Endothelial cell of umbilical vein (primary cell): ENCODE measurements around the gene MRPL12. TPM values are rescaled to one million over a fixed set of nuclear protein-coding genes. Genes with fewer than 3 reads are reported as not detected.

ENCODE experiments used
- BruUV-seq: library from RNA; stranded (reverse); fragments of 400-500 nt; replicated peaks from 2 replicates; lab custom pipeline; 2021; lab: Mats Ljungman, UMichigan
- CTCF ChIA-PET: fragments of 300-600, 350-600 bp; sonication (Branson Sonifier 250); formaldehyde crosslinking; loops from one replicate; lab custom pipeline; 2021; ENCODE audit warnings: antibody characterized with exemption, inconsistent platforms; lab: Charles Lee
- POLR2A ChIA-PET: fragments of 300-600, 350-600 bp; sonication (Branson Sonifier 250); formaldehyde crosslinking; loops from one replicate; lab custom pipeline; 2021; ENCODE audit warnings: antibody characterized with exemption, inconsistent platforms; lab: Charles Lee
- DNase-seq: peaks from one replicate; pipeline ENCODE4 v3.0.0-alpha.2; 2011; ENCODE audit warnings: low read depth, low spot score
- FAIRE-seq: peaks from 2 replicates; lab custom pipeline; 2011; peaks lifted over from hg19 to GRCh38; lab: Jason Lieb, UNC
- H2AFZ ChIP-seq: 2 replicates; pipeline ENCODE4 v1.6.0; 2012; ENCODE audit warnings: low read depth, low read length, control low read depth, inconsistent platforms
- H3K27ac ChIP-seq: 2 replicates; pipeline ENCODE4 v1.5.1; 2011; ENCODE audit warnings: low read depth, mild to moderate bottlenecking, control low read depth, low read length, moderate library complexity; ENCODE audit not compliant: insufficient read depth
- H3K27me3 ChIP-seq, 2 experiments: 2 replicates each; pipeline versions ENCODE4 v1.6.0 to v1.6.1; 2011; ENCODE audit warnings: low read length in 2 of 2, mixed read lengths in 1 of 2; ENCODE audit not compliant: control insufficient read depth in 2 of 2, insufficient read depth in 2 of 2
- H3K36me3 ChIP-seq, 2 experiments: 2 replicates in 1 of 2; 3 replicates in 1 of 2; pipeline ENCODE4 v1.5.1; 2011; ENCODE audit warnings: low read length in 2 of 2, mild to moderate bottlenecking in 1 of 2, moderate library complexity in 1 of 2; ENCODE audit not compliant: control insufficient read depth in 2 of 2, insufficient read depth in 2 of 2; ENCODE audit errors: extremely low read depth in 1 of 2
- H3K4me1 ChIP-seq: 3 replicates; pipeline ENCODE4 v1.5.1; 2011; ENCODE audit warnings: mild to moderate bottlenecking, low read length; ENCODE audit not compliant: control insufficient read depth, insufficient read depth; ENCODE audit errors: extremely low read depth
- H3K4me2 ChIP-seq: 2 replicates; pipeline ENCODE4 v1.6.1; 2011; ENCODE audit warnings: low read length, control low read depth, mixed read lengths; ENCODE audit not compliant: insufficient read depth
- H3K4me3 ChIP-seq, 3 experiments: fragments of 200-600 bp in 1 of 3; sonication (generic), shearing (Covaris generic) in 1 of 3; replicated peaks in 1 of 3; 2 replicates each; pipeline ENCODE4 v1.5.1; 2011 to 2016; ENCODE audit warnings: control low read depth in 3 of 3, low read length in 3 of 3, mild to moderate bottlenecking in 2 of 3, inconsistent platforms in 1 of 3, low read depth in 1 of 3, moderate library complexity in 1 of 3; ENCODE audit not compliant: insufficient read depth in 1 of 3
- H3K79me2 ChIP-seq: 2 replicates; pipeline ENCODE4 v1.6.0; 2012; ENCODE audit warnings: low read length, inconsistent platforms; ENCODE audit not compliant: control insufficient read depth, insufficient read depth
- H3K9ac ChIP-seq: replicated peaks from 2 replicates; pipeline ENCODE3; 2011; ENCODE audit warnings: low read length, control low read depth; ENCODE audit not compliant: insufficient read depth; ENCODE audit errors: extremely low read depth
- H3K9me1 ChIP-seq: replicated peaks from 3 replicates; pipeline ENCODE4 v1.6.0; 2011; ENCODE audit warnings: mild to moderate bottlenecking, low read length; ENCODE audit not compliant: control insufficient read depth, insufficient read depth; ENCODE audit errors: extremely low read depth
- H3K9me3 ChIP-seq: replicated peaks from 2 replicates; pipeline ENCODE4 v1.5.1; 2012; ENCODE audit warnings: low read length, inconsistent platforms; ENCODE audit not compliant: control insufficient read depth, insufficient read depth
- H4K20me1 ChIP-seq: replicated peaks from 2 replicates; pipeline ENCODE3; 2011; ENCODE audit warnings: mild to moderate bottlenecking, low read length; ENCODE audit not compliant: control insufficient read depth, insufficient read depth; ENCODE audit errors: extremely low read depth
- EZH2 ChIP-seq: IDR thresholded peaks from 2 replicates; pipeline ENCODE4 v1.6.1; 2012; ENCODE audit warnings: borderline replicate concordance, low read depth, mild to moderate bottlenecking, moderate library complexity, low read length, inconsistent platforms; ENCODE audit not compliant: severe bottlenecking
- FOS ChIP-seq: IDR thresholded peaks from 2 replicates; pipeline ENCODE4 v1.6.1; 2011; ENCODE audit warnings: mild to moderate bottlenecking, low read length, moderate library complexity, borderline replicate concordance; ENCODE audit not compliant: insufficient read depth
- GATA2 ChIP-seq: IDR thresholded peaks from 2 replicates; pipeline ENCODE4 v1.7.0; 2011; ENCODE audit warnings: low read depth, mild to moderate bottlenecking, moderate library complexity, mixed read lengths, low read length; ENCODE audit not compliant: insufficient read length, insufficient read depth
- JUN ChIP-seq: IDR thresholded peaks from 2 replicates; pipeline ENCODE4 v1.6.1; 2011; ENCODE audit warnings: borderline replicate concordance, low read depth; ENCODE audit not compliant: insufficient read length, insufficient read depth
- MYC ChIP-seq: IDR thresholded peaks from one replicate; pipeline ENCODE4 v1.6.1; 2011; ENCODE audit warnings: mild to moderate bottlenecking, low read depth, low read length
- POLR2A ChIP-seq: IDR thresholded peaks from 2 replicates; pipeline ENCODE4 v1.6.1; 2012; ENCODE audit warnings: low read depth, mild to moderate bottlenecking, control low read depth, low read length
- POLR2AphosphoS5 ChIP-seq: IDR thresholded peaks from 2 replicates; pipeline ENCODE4 v1.6.1; 2012; ENCODE audit warnings: low read depth, mild to moderate bottlenecking, control low read depth, low read length, moderate library complexity; ENCODE audit not compliant: insufficient read depth
- dilution Hi-C: fragments of 300-500 bp; cut with MboI; formaldehyde crosslinking; loops from one replicate; pipeline ENCODE4 v1.15.0; 2019; ENCODE audit warnings: low sequenced_read_pairs; ENCODE audit not compliant: extremely low pct_ligation_motif_present
- intact Hi-C: fragments of 100-400 bp; cut with micrococcal nuclease; formaldehyde crosslinking; loops from one replicate; pipeline ENCODE4 v1.10.0; 2022
- polyA plus RNA-seq, 4 experiments: library from polyadenylated mRNA; depleted of rRNA in 3 of 4; stranded (reverse) in 3 of 4; unstranded in 1 of 4; fragments of >200 nt; gene quantifications; 2 replicates each; pipeline versions ENCODE4 v1.2.1 to v1.2.3, GENCODE V29; 2011 to 2012; ENCODE audit warnings: missing spikeins in 1 of 4
- total RNA-seq: library from RNA; stranded (reverse); gene quantifications from 2 replicates; pipeline ENCODE4 v1.2.3, GENCODE V29; 2021
- TF ChIP-seq, protein P1 (sequence below), 2 donors: IDR thresholded peaks; 1 replicate in 1 of 2; 2 replicates in 1 of 2; pipeline ENCODE4 v1.5.1; 2011; ENCODE audit warnings: low read length in 2 of 2, mild to moderate bottlenecking in 2 of 2, moderate library complexity in 2 of 2, control low read depth in 1 of 2, inconsistent platforms in 1 of 2, low read depth in 1 of 2; ENCODE audit not compliant: insufficient read depth in 1 of 2; ENCODE audit errors: extremely low read depth in 1 of 2
- TF ChIP-seq, protein P2 (sequence below): IDR thresholded peaks from 2 replicates; pipeline ENCODE4 v1.6.1; 2011; ENCODE audit not compliant: insufficient read depth, insufficient read length

MRPL12 gene
- total and polyA plus RNA-seq, 2 donors (not counting 3 experiments of a cell fraction or from before 2014, with no cell fraction given) = 91.9 to 99.9 TPM

DNA sequence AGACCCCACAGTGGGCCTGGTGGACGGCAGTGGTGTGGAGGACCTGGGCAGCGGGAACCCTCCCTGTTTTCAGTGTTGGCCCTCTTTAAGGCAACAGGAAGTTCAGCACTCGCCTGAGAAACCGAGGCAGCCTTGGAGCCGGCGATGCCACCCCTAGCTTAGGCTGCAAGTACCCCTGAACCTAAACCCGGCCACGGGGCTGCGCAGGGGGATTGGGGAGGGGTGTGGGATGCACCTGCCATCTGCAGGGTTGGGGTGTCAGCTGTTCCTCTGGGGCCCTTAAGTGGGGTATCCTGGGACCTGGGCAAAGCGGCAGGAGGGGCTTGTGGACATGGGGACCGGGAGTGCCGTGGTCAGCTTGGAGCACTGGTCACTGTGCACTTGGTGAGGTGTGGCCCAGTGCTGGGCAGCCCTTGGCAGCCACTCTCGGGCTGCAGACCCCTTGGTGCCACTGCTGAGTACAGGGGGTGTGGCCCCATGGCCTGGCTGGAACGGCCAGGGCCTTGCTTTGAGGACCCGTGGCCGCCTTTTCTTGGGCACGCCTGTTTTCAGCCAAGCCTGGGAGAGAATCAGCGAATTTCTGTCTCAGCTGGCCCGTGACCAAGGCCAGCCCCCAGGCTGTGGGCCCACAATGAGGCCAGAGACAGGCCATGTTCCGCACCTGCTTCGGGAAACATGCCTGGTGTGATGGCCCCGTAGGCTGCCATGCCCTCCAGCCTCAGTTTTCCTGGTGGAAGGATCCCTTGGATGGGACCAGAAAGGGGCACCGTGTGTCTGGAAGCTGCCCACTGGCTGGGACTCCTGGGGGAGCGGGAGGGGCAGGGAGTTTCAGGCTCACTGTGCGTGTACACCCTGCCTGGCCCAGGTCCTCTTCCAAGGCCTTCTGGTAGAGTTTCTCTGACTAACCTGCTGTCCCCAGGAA, 4.8 kb downstream of the MRPL12 start:
- intact Hi-C loops = no loop called here
- BruUV-seq = no TSS peak
- no peak overlapping the region for H2AFZ ChIP-seq
- peaks cover 15% of the 10 kb centered on the region for H3K79me2 ChIP-seq
- no peak overlapping the region for H3K9ac ChIP-seq
- H3K4me1 ChIP-seq = peaks cover 25% of the 10 kb centered on the region
- DNase-seq = no peak
- H4K20me1 ChIP-seq = no peaks in the 10 kb centered on the region
- H3K36me3 ChIP-seq = peaks cover 3 to 15% of the 10 kb centered on the region in 2 experiments
- H3K27ac ChIP-seq = no peak overlapping the region
- dilution Hi-C loops = no loop called here
- no peaks in the 10 kb centered on the region for H3K27me3 ChIP-seq
- H3K9me1 ChIP-seq = no peaks in the 10 kb centered on the region
- H3K9me3 ChIP-seq = no peaks in the 10 kb centered on the region
- no peak overlapping the region for H3K4me2 ChIP-seq
- FAIRE-seq = no peak
- CTCF ChIA-PET = no interaction called here
- TF ChIP-seq POLR2AphosphoS5 (no peak), POLR2A (no peak), JUN (no peak), EZH2 (no peak), FOS (no peak), GATA2 (no peak), MYC (no peak)
- TF ChIP-seq, protein P1, sequence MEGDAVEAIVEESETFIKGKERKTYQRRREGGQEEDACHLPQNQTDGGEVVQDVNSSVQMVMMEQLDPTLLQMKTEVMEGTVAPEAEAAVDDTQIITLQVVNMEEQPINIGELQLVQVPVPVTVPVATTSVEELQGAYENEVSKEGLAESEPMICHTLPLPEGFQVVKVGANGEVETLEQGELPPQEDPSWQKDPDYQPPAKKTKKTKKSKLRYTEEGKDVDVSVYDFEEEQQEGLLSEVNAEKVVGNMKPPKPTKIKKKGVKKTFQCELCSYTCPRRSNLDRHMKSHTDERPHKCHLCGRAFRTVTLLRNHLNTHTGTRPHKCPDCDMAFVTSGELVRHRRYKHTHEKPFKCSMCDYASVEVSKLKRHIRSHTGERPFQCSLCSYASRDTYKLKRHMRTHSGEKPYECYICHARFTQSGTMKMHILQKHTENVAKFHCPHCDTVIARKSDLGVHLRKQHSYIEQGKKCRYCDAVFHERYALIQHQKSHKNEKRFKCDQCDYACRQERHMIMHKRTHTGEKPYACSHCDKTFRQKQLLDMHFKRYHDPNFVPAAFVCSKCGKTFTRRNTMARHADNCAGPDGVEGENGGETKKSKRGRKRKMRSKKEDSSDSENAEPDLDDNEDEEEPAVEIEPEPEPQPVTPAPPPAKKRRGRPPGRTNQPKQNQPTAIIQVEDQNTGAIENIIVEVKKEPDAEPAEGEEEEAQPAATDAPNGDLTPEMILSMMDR (IDR thresholded peaks at IDR 0.05; ENCODE audit: extremely low read depth in 1 of 2, insufficient read depth in 1 of 2, low read depth in 1 of 2, low read length in 2 of 2) = no peak
- TF ChIP-seq, protein P2, sequence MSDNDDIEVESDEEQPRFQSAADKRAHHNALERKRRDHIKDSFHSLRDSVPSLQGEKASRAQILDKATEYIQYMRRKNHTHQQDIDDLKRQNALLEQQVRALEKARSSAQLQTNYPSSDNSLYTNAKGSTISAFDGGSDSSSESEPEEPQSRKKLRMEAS = no peak
- no peak overlapping the region for H3K4me3 ChIP-seq
- POLR2A ChIA-PET = no interaction called here
